Astrocyte (in vitro differentiated cells and primary cell): ENCODE measurements around the gene CCR3. TPM values are rescaled to one million over a fixed set of nuclear protein-coding genes. Genes with fewer than 3 reads are reported as not detected.

Experiments used
- DNase-seq: peaks from one replicate; pipeline ENCODE4 v3.0.0-alpha.2; 2010; ENCODE audit warnings: low read depth
- FAIRE-seq: peaks from 2 replicates; lab custom pipeline; 2011; peaks lifted over from hg19 to GRCh38; lab: Jason Lieb, UNC
- H2AFZ ChIP-seq: 2 replicates; pipeline ENCODE4 v1.6.0; 2012; ENCODE audit warnings: low read depth, low read length, inconsistent platforms
- H3K27ac ChIP-seq: 2 replicates; pipeline ENCODE4 v1.5.1; 2011; ENCODE audit warnings: low read depth, low read length, inconsistent platforms
- H3K27me3 ChIP-seq: 2 replicates; pipeline ENCODE4 v1.6.0; 2011; ENCODE audit warnings: low read length, inconsistent platforms; ENCODE audit not compliant: insufficient read depth
- H3K36me3 ChIP-seq: 2 replicates; pipeline ENCODE4 v1.5.1; 2011; ENCODE audit warnings: low read length, inconsistent platforms; ENCODE audit not compliant: insufficient read depth
- H3K4me1 ChIP-seq: 2 replicates; pipeline ENCODE4 v1.5.1; 2011; ENCODE audit warnings: low read length, inconsistent platforms; ENCODE audit not compliant: insufficient read depth
- H3K4me2 ChIP-seq: 2 replicates; pipeline ENCODE4 v1.6.0; 2012; ENCODE audit warnings: low read length, inconsistent platforms
- H3K4me3 ChIP-seq: 2 replicates; pipeline ENCODE4 v1.5.1; 2011; ENCODE audit warnings: low read depth, mild to moderate bottlenecking, low read length, inconsistent platforms; ENCODE audit not compliant: insufficient read depth
- H3K79me2 ChIP-seq: 2 replicates; pipeline ENCODE4 v1.6.0; 2012; ENCODE audit warnings: mild to moderate bottlenecking, low read length, inconsistent platforms; ENCODE audit not compliant: insufficient read depth
- H3K9ac ChIP-seq: 2 replicates; pipeline ENCODE4 v1.6.0; 2012; ENCODE audit warnings: mild to moderate bottlenecking, low read length, inconsistent platforms
- H3K9me3 ChIP-seq: 2 replicates; pipeline ENCODE4 v1.5.1; 2012; ENCODE audit warnings: low read depth, mild to moderate bottlenecking, low read length, inconsistent platforms; ENCODE audit not compliant: insufficient read depth
- H4K20me1 ChIP-seq: 2 replicates; pipeline ENCODE4 v1.6.0; 2012; ENCODE audit warnings: low read length, inconsistent platforms; ENCODE audit not compliant: insufficient read depth
- H3K27ac Mint-ChIP-seq: one replicate; pipeline ENCODE4 v1.8.0; 2021; ENCODE audit warnings: mild to moderate bottlenecking, mixed read lengths; ENCODE audit not compliant: unreplicated experiment
- H3K27me3 Mint-ChIP-seq: one replicate; pipeline ENCODE4 v1.8.0; 2021; ENCODE audit warnings: low read depth, mixed read lengths; ENCODE audit not compliant: unreplicated experiment
- H3K36me3 Mint-ChIP-seq: one replicate; pipeline ENCODE4 v1.8.0; 2021; ENCODE audit warnings: low read depth, mixed read lengths; ENCODE audit not compliant: unreplicated experiment
- H3K4me1 Mint-ChIP-seq: one replicate; pipeline ENCODE4 v1.8.0; 2021; ENCODE audit warnings: low read depth, mixed read lengths; ENCODE audit not compliant: unreplicated experiment
- H3K4me3 Mint-ChIP-seq: one replicate; pipeline ENCODE4 v1.8.0; 2021; ENCODE audit warnings: mild to moderate bottlenecking, moderate library complexity, mixed read lengths; ENCODE audit not compliant: unreplicated experiment
- H3K9me3 Mint-ChIP-seq: one replicate; pipeline ENCODE4 v1.8.0; 2021; ENCODE audit warnings: mild to moderate bottlenecking, mixed read lengths; ENCODE audit not compliant: unreplicated experiment
- CTCF ChIP-seq: IDR thresholded peaks from 2 replicates; pipeline ENCODE4 v1.5.1; 2011; ENCODE audit warnings: low read depth, mild to moderate bottlenecking, inconsistent platforms, low read length, moderate library complexity; ENCODE audit not compliant: insufficient read depth
- EZH2 ChIP-seq: IDR thresholded peaks from 2 replicates; pipeline ENCODE4 v1.6.1; 2012; ENCODE audit warnings: mild to moderate bottlenecking, low read length, inconsistent platforms; ENCODE audit not compliant: insufficient read depth
- total RNA-seq: library from RNA; stranded (reverse); gene quantifications from 2 replicates; pipeline ENCODE4 v1.2.1, GENCODE V29; 2021

Gene CCR3
- total RNA-seq, 1 donor from 2014 or later: not detected

- H3K9me3 Mint-ChIP-seq: peaks cover 2% of the 10 kb centered on the region
Observed at GRCh38 chr3:46235425-46235824, 6.8 kb upstream of the CCR3 start.

GRCh38 chr3:46236294-46237054 lies 5.8 kb upstream of the CCR3 start:
- Mint-ChIP-seq H3K4me3 (no peak overlapping the region), H3K36me3 (no peaks in the 10 kb centered on the region), H3K9me3 (peaks cover 2% of the 10 kb centered on the region), H3K27ac (no peak overlapping the region), H3K27me3 (peaks cover 49% of the 10 kb centered on the region), H3K4me1 (no peaks in the 10 kb centered on the region)
- Histone ChIP-seq H3K9me3 (no peaks in the 10 kb centered on the region), H3K79me2 (no peaks in the 10 kb centered on the region), H2AFZ (no peak overlapping the region), H3K27ac (no peak overlapping the region), H3K4me1 (no peaks in the 10 kb centered on the region), H3K36me3 (no peaks in the 10 kb centered on the region), H3K4me2 (no peak overlapping the region), H3K4me3 (no peak overlapping the region), H4K20me1 (no peaks in the 10 kb centered on the region), H3K27me3 (peaks cover 7% of the 10 kb centered on the region), H3K9ac (no peak overlapping the region)
- FAIRE-seq (no peak), DNase-seq (no peak)
- no peak for TF ChIP-seq CTCF
- TF ChIP-seq EZH2: no peak

More at GRCh38 chr3:46235425-46235824, 6.8 kb upstream of the CCR3 start:
- Histone ChIP-seq H3K4me3 (no peak overlapping the region), H3K9ac (no peak overlapping the region), H3K36me3 (no peaks in the 10 kb centered on the region), H3K79me2 (no peaks in the 10 kb centered on the region), H3K27ac (no peak overlapping the region), H3K4me1 (no peaks in the 10 kb centered on the region), H3K9me3 (no peaks in the 10 kb centered on the region), H2AFZ (no peak overlapping the region), H3K4me2 (no peak overlapping the region), H4K20me1 (no peaks in the 10 kb centered on the region), H3K27me3 (peaks cover 4% of the 10 kb centered on the region)
- TF ChIP-seq CTCF: no peak
- FAIRE-seq: no peak
- Mint-ChIP-seq H3K36me3 (no peaks in the 10 kb centered on the region), H3K4me1 (no peaks in the 10 kb centered on the region), H3K27ac (no peak overlapping the region), H3K27me3 (peaks cover 41% of the 10 kb centered on the region), H3K4me3 (no peak overlapping the region)
- no peak for DNase-seq

GRCh38 chr3:46238386-46238785 lies 3.9 kb upstream of the CCR3 start:
- Histone ChIP-seq H3K79me2 (no peaks in the 10 kb centered on the region), H3K4me2 (no peak overlapping the region), H3K4me1 (no peaks in the 10 kb centered on the region), H3K9me3 (no peaks in the 10 kb centered on the region), H3K4me3 (no peak overlapping the region), H3K27me3 (peaks cover 10% of the 10 kb centered on the region), H4K20me1 (no peaks in the 10 kb centered on the region), H3K27ac (no peak overlapping the region), H3K36me3 (no peaks in the 10 kb centered on the region), H3K9ac (no peak overlapping the region), H2AFZ (no peak overlapping the region)
- TF ChIP-seq EZH2: no peak
- no peak for TF ChIP-seq CTCF
- Mint-ChIP-seq H3K27ac (no peak overlapping the region), H3K36me3 (no peaks in the 10 kb centered on the region), H3K4me1 (no peaks in the 10 kb centered on the region), H3K9me3 (peaks cover 2% of the 10 kb centered on the region), H3K27me3 (peaks cover 42% of the 10 kb centered on the region), H3K4me3 (no peak overlapping the region)
- FAIRE-seq (no peak), DNase-seq (no peak)
